Measurements from ENCODE around the gene CFP. TPM values are rescaled to one million over a fixed set of nuclear protein-coding genes. Genes with fewer than 3 reads are reported as not detected.
"Not testable (repeated sequence)": the region's sequence is repeated elsewhere in the genome, so short reads cannot be mapped to it uniquely, and the experiment has no call there.

The CFP gene
- 10 to 100 TPM; 14.1 to 14.6 TPM for total RNA-seq

- DNase-seq (no peak), ATAC-seq (ENCODE audit: low read depth) (peak; percentile 83)
- H3K27me3 Mint-ChIP-seq: no peaks in the 10 kb centered on the region
- peak within 1 kb of the TSS; percentile 90 for H3K27ac Mint-ChIP-seq
- POLR2A ChIA-PET: interaction anchor here (0.6 to 1.6 kb wide), 4 partner anchors 47 to 485 kb away, joined by 3 to 4 read pairs (median 4); partner anchors contain the start of genes NDUFB11, RBM10 and TIMP1
- peak within 1 kb of the TSS; percentile 85 for H3K4me3 Mint-ChIP-seq
- peaks cover 4% of the 10 kb centered on the region for H3K36me3 Mint-ChIP-seq
- no peaks in the 10 kb centered on the region for H3K9me3 Mint-ChIP-seq
- H3K4me1 Mint-ChIP-seq: peaks cover 15% of the 10 kb centered on the region
Measured at GRCh38 chrX:47629419-47630200, at the start of gene CFP. Gene CFP (minus strand): TSS chrX:47629930. CDS start chrX:47629844, 86 bp downstream.

- ATAC-seq (ENCODE audit: low read depth); H3K27me3 Mint-ChIP-seq; H3K4me3 Mint-ChIP-seq; H3K4me1 Mint-ChIP-seq; H3K27ac Mint-ChIP-seq; DNase-seq; POLR2A ChIA-PET; H3K9me3 Mint-ChIP-seq; H3K36me3 Mint-ChIP-seq: not testable (repeated sequence)
Measured at GRCh38 chrX:47675959-47676859, 46.5 kb upstream of the CFP start.

GRCh38 chrX:47674776-47675175 is 45.0 kb upstream of the CFP start:
- Mint-ChIP-seq H3K27ac (no peak overlapping the region), H3K27me3 (peaks cover 2% of the 10 kb centered on the region), H3K4me1 (peaks cover 3% of the 10 kb centered on the region), H3K36me3 (no peaks in the 10 kb centered on the region), H3K9me3 (no peaks in the 10 kb centered on the region), H3K4me3 (no peak overlapping the region)
- DNase-seq: no peak
- no peak for ATAC-seq (ENCODE audit: low read depth)
- POLR2A ChIA-PET: no interaction called here

- H3K27me3 Mint-ChIP-seq; H3K9me3 Mint-ChIP-seq; ATAC-seq (ENCODE audit: low read depth); H3K27ac Mint-ChIP-seq; POLR2A ChIA-PET; H3K4me1 Mint-ChIP-seq; H3K4me3 Mint-ChIP-seq; H3K36me3 Mint-ChIP-seq; DNase-seq: not testable (repeated sequence)
Measured at GRCh38 chrX:47665797-47666196, 36.1 kb upstream of the CFP start.

GRCh38 chrX:47664737-47665136 is 35.0 kb upstream of the CFP start:
- Mint-ChIP-seq H3K9me3 (no peaks in the 10 kb centered on the region), H3K4me3 (no peak overlapping the region), H3K27ac (no peak overlapping the region), H3K36me3 (peaks cover 2% of the 10 kb centered on the region), H3K27me3 (no peaks in the 10 kb centered on the region), H3K4me1 (peaks cover 9% of the 10 kb centered on the region)
- DNase-seq (no peak), ATAC-seq (ENCODE audit: low read depth) (no peak)
- POLR2A ChIA-PET: no interaction called here

- H3K4me1 Mint-ChIP-seq: peaks cover 14% of the 10 kb centered on the region
- H3K27ac Mint-ChIP-seq: no peak overlapping the region
- ATAC-seq (ENCODE audit: low read depth): no peak
- H3K27me3 Mint-ChIP-seq: no peaks in the 10 kb centered on the region
- POLR2A ChIA-PET: no interaction called here
- no peaks in the 10 kb centered on the region for H3K9me3 Mint-ChIP-seq
- H3K36me3 Mint-ChIP-seq: peaks cover 7% of the 10 kb centered on the region
- DNase-seq: no peak
- no peak overlapping the region for H3K4me3 Mint-ChIP-seq
Measured at GRCh38 chrX:47662144-47662657, 32.5 kb upstream of the CFP start.

- ATAC-seq (ENCODE audit: low read depth) (no peak), DNase-seq (no peak)
- Mint-ChIP-seq H3K27me3 (no peaks in the 10 kb centered on the region), H3K36me3 (peaks cover 8% of the 10 kb centered on the region), H3K9me3 (no peaks in the 10 kb centered on the region), H3K27ac (no peak overlapping the region), H3K4me3 (no peak overlapping the region), H3K4me1 (peaks cover 14% of the 10 kb centered on the region)
- POLR2A ChIA-PET: no interaction called here
Measured at GRCh38 chrX:47661539-47661938, 31.8 kb upstream of the CFP start.

GRCh38 chrX:47659421-47659726 is 29.6 kb upstream of the CFP start:
- Mint-ChIP-seq H3K27me3 (no peaks in the 10 kb centered on the region), H3K27ac (peak overlapping the region; percentile 98), H3K36me3 (peaks cover 16% of the 10 kb centered on the region), H3K4me3 (peak overlapping the region; percentile 89), H3K4me1 (peaks cover 17% of the 10 kb centered on the region), H3K9me3 (no peaks in the 10 kb centered on the region)
- DNase-seq (no peak), ATAC-seq (ENCODE audit: low read depth) (no peak)
- POLR2A ChIA-PET: no interaction called here

- H3K4me3 Mint-ChIP-seq: peak within 1 kb of the TSS; percentile 89
- POLR2A ChIA-PET: no interaction called here
- H3K9me3 Mint-ChIP-seq: no peaks in the 10 kb centered on the region
- peaks cover 16% of the 10 kb centered on the region for H3K36me3 Mint-ChIP-seq
- H3K27ac Mint-ChIP-seq: peak within 1 kb of the TSS; percentile 98
- DNase-seq (peak; percentile 90), ATAC-seq (ENCODE audit: low read depth) (peak; percentile 88)
- no peaks in the 10 kb centered on the region for H3K27me3 Mint-ChIP-seq
- peaks cover 17% of the 10 kb centered on the region for H3K4me1 Mint-ChIP-seq
Measured at GRCh38 chrX:47658684-47659420, 29.1 kb upstream of the CFP start, which contains the start of gene UXT. Gene UXT (minus strand): TSS chrX:47659180. CDS start chrX:47658927, 253 bp downstream.

- ATAC-seq (ENCODE audit: low read depth): no peak
- Mint-ChIP-seq H3K9me3 (no peaks in the 10 kb centered on the region), H3K4me3 (peak overlapping the region; percentile 89), H3K27ac (peak overlapping the region; percentile 98), H3K36me3 (peaks cover 21% of the 10 kb centered on the region), H3K27me3 (no peaks in the 10 kb centered on the region), H3K4me1 (peaks cover 17% of the 10 kb centered on the region)
- POLR2A ChIA-PET: no interaction called here
- no peak for DNase-seq
Measured at GRCh38 chrX:47658301-47658683, 28.6 kb upstream of the CFP start.

GRCh38 chrX:47651043-47651905 is 21.5 kb upstream of the CFP start:
- no peak for ATAC-seq (ENCODE audit: low read depth)

More at GRCh38 chrX:47651043-47651905, 21.5 kb upstream of the CFP start:
- H3K4me1 Mint-ChIP-seq: peaks cover 32% of the 10 kb centered on the region
- H3K27ac Mint-ChIP-seq: peak overlapping the region; percentile 93
- POLR2A ChIA-PET: interaction anchor here (1.2 kb wide), 1 partner anchor 95 kb away, joined by 7 read pairs; no protein-coding TSS in a partner anchor
- H3K36me3 Mint-ChIP-seq: peaks cover 37% of the 10 kb centered on the region
- H3K4me3 Mint-ChIP-seq: peak overlapping the region; percentile 93
- H3K9me3 Mint-ChIP-seq: no peaks in the 10 kb centered on the region
- DNase-seq: no peak
- no peaks in the 10 kb centered on the region for H3K27me3 Mint-ChIP-seq

Measured in activated naive CD8-positive, alpha-beta T cell treated with anti-CD3 and anti-CD28 coated beads, Interleukin-2, amount 10 ng/mL, durations not matched to agents 7 days and 5 days (primary cell).